Naive thymus-derived CD4-positive, alpha-beta T cell (primary cell): ENCODE data around the gene MTA2. TPM values are rescaled to one million over a fixed set of nuclear protein-coding genes. Genes with fewer than 3 reads are reported as not detected.

Experiments used
- ATAC-seq: fragments of 150-1000 bp; cut with Tn5 transposase; 2 replicates; pipeline ENCODE4 v1.10.0; 2021; ENCODE audit warnings: mild to moderate bottlenecking, moderate library complexity
- CTCF ChIA-PET: fragments of 350-600 bp; sonication (Branson Sonifier 250); formaldehyde crosslinking; loops from one replicate; lab custom pipeline; 2021; ENCODE audit warnings: antibody characterized with exemption; lab: Charles Lee
- POLR2A ChIA-PET: fragments of 350-600 bp; sonication (Branson Sonifier 250); formaldehyde crosslinking; loops from one replicate; lab custom pipeline; 2021; ENCODE audit warnings: antibody characterized with exemption, inconsistent platforms; lab: Charles Lee
- DNase-seq, 9 donors: peaks; one replicate each; pipeline versions ENCODE4 v3.0.0 to v3.0.0-alpha.2; 2020 to 2022; ENCODE audit warnings: mixed read lengths in 1 of 9
- H3K27ac ChIP-seq: one replicate; pipeline ENCODE4 v1.7.0; 2013; ENCODE audit warnings: mild to moderate bottlenecking, low read depth, low read length, moderate library complexity
- H3K27me3 ChIP-seq, 2 donors: one replicate each; pipeline ENCODE4 v1.7.0; 2013; ENCODE audit warnings: low read length in 2 of 2, mild to moderate bottlenecking in 2 of 2, moderate library complexity in 2 of 2; ENCODE audit not compliant: control insufficient read depth in 2 of 2, insufficient read depth in 2 of 2
- H3K36me3 ChIP-seq, 3 experiments: 1 replicate in 2 of 3; 2 replicates in 1 of 3; pipeline ENCODE4 v1.7.0; 2013; ENCODE audit warnings: low read length in 3 of 3, mild to moderate bottlenecking in 3 of 3, moderate library complexity in 1 of 3; ENCODE audit not compliant: insufficient read depth in 3 of 3, control insufficient read depth in 2 of 3
- H3K4me1 ChIP-seq, 2 donors: one replicate each; pipeline ENCODE4 v1.7.0; 2013; ENCODE audit warnings: low read length in 2 of 2, mild to moderate bottlenecking in 2 of 2, moderate library complexity in 1 of 2; ENCODE audit not compliant: control insufficient read depth in 2 of 2, insufficient read depth in 2 of 2
- H3K4me3 ChIP-seq: 2 replicates; pipeline ENCODE4 v1.7.0; 2013; ENCODE audit warnings: mild to moderate bottlenecking, low read length
- H3K9me3 ChIP-seq, 3 experiments: 1 replicate in 2 of 3; 2 replicates in 1 of 3; pipeline ENCODE4 v1.7.0; 2013; ENCODE audit warnings: low read length in 3 of 3; ENCODE audit not compliant: control insufficient read depth in 2 of 3
- H3K27ac Mint-ChIP-seq, 9 donors: one replicate each; pipeline ENCODE4 v1.8.0; 2020 to 2022; ENCODE audit warnings: mixed read lengths in 9 of 9, mild to moderate bottlenecking in 8 of 9, moderate library complexity in 5 of 9, inconsistent platforms in 2 of 9
- H3K27me3 Mint-ChIP-seq, 5 donors: one replicate each; pipeline ENCODE4 v1.8.0; 2021 to 2022; ENCODE audit warnings: mixed read lengths in 5 of 5, mild to moderate bottlenecking in 1 of 5
- H3K36me3 Mint-ChIP-seq, 5 donors: one replicate each; pipeline ENCODE4 v1.8.0; 2020 to 2022; ENCODE audit warnings: mixed read lengths in 5 of 5, mild to moderate bottlenecking in 3 of 5, inconsistent platforms in 1 of 5
- H3K4me1 Mint-ChIP-seq, 7 donors: one replicate each; pipeline ENCODE4 v1.8.0; 2020 to 2022; ENCODE audit warnings: mixed read lengths in 7 of 7, mild to moderate bottlenecking in 3 of 7, inconsistent platforms in 1 of 7
- H3K4me3 Mint-ChIP-seq, 10 donors: one replicate each; pipeline ENCODE4 v1.8.0; 2020 to 2022; ENCODE audit warnings: mild to moderate bottlenecking in 10 of 10, mixed read lengths in 10 of 10, moderate library complexity in 6 of 10, inconsistent platforms in 2 of 10
- H3K9me3 Mint-ChIP-seq, 11 donors: one replicate each; pipeline ENCODE4 v1.8.0; 2020 to 2022; ENCODE audit warnings: mixed read lengths in 11 of 11, mild to moderate bottlenecking in 4 of 11, inconsistent platforms in 1 of 11, moderate library complexity in 1 of 11
- intact Hi-C, 2 donors: fragments of 100-400 bp; cut with micrococcal nuclease; formaldehyde crosslinking; loops; one replicate each; pipeline ENCODE4 v1.15.1; 2023
- polyA plus RNA-seq, 2 donors: library from polyadenylated mRNA; unstranded; fragments of 300-500 nt; fragmentation: Illumina TruSeq; gene quantifications; one replicate each; pipeline ENCODE4 v1.2.3, GENCODE V29; 2021
- total RNA-seq, 6 experiments: library from RNA in 5 of 6; stranded (reverse) in 5 of 6; gene quantifications; 1 replicate in 5 of 6; 2 replicates in 1 of 6; pipeline ENCODE4 v1.2.3 and lab custom pipeline; 2021 to 2026

The MTA2 gene
- total and polyA plus RNA-seq, 7 experiments from 2014 or later: 25.6 to 238 (median 178) TPM

GRCh38 chr11:62647609-62648005 is 45.9 kb upstream of the MTA2 start:
- intact Hi-C loops: loop anchor here in 1 of 2 donors (2.0 kb wide), 4 partner anchors 17 to 55 kb away; partner anchors contain the start of genes C11orf98, CSKMT, EML3 and MTA2
- POLR2A ChIA-PET: interaction anchor here (0.7 to 21.6 kb wide), 10 partner anchors 12 to 60 kb away, joined by 3 to 332 read pairs (median 18); partner anchors contain the start of genes BSCL2, C11orf98, CSKMT and GNG3

GRCh38 chr11:62646825-62647608 is 45.4 kb upstream of the MTA2 start:
- Histone ChIP-seq H3K27me3 (no peaks in the 10 kb centered on the region), H3K36me3 (peaks cover 0 to 37% (median 4%) of the 10 kb centered on the region in 3 experiments), H3K4me1 (peaks cover 13 to 28% of the 10 kb centered on the region in 2 donors), H3K4me3 (peak overlapping the region; percentile 84), H3K27ac (peak overlapping the region; percentile 97), H3K9me3 (no peaks in the 10 kb centered on the region)
- peaks cover 0 to 21% (median 0%) of the 10 kb centered on the region in 5 donors for H3K36me3 Mint-ChIP-seq
- ATAC-seq (no peak), DNase-seq (no peak)
- H3K4me1 Mint-ChIP-seq: peaks cover 6 to 44% (median 36%) of the 10 kb centered on the region in 7 donors
- intact Hi-C loops: loop anchor here (1.0 to 2.0 kb wide), 11 partner anchors 18 to 80 kb away; partner anchors contain the start of genes C11orf98 (in 2 of the 2), CSKMT (in 2 of the 2), EML3 (in 2 of the 2) and HNRNPUL2 (in 2 of the 2)
- peak overlapping the region; percentile 94 to 99 (median 98) for H3K4me3 Mint-ChIP-seq
- POLR2A ChIA-PET: interaction anchor here (0.6 to 21.6 kb wide), 22 partner anchors 8 to 209 kb away, joined by 3 to 332 read pairs (median 6); partner anchors contain the start of genes B3GAT3, BSCL2, C11orf98 and CSKMT
- CTCF ChIA-PET: interaction anchor here (1.0 to 2.2 kb wide), 3 partner anchors 8 to 34 kb away, joined by 4 to 6 read pairs (median 5); partner anchors contain the start of genes EML3 and ROM1
- no peaks in the 10 kb centered on the region for H3K27me3 Mint-ChIP-seq
- H3K27ac Mint-ChIP-seq: peak overlapping the region; percentile 92 to 98 (median 96)
- H3K9me3 Mint-ChIP-seq: no peaks in the 10 kb centered on the region

More at GRCh38 chr11:62647609-62648005, 45.9 kb upstream of the MTA2 start:
- Histone ChIP-seq H3K4me3 (no peak overlapping the region), H3K27me3 (no peaks in the 10 kb centered on the region), H3K4me1 (peaks cover 18 to 33% of the 10 kb centered on the region in 2 donors), H3K9me3 (no peaks in the 10 kb centered on the region), H3K27ac (no peak overlapping the region), H3K36me3 (peaks cover 0 to 37% (median 4%) of the 10 kb centered on the region in 3 experiments)
- peaks cover 0 to 20% (median 0%) of the 10 kb centered on the region in 5 donors for H3K36me3 Mint-ChIP-seq
- H3K27me3 Mint-ChIP-seq: no peaks in the 10 kb centered on the region
- H3K9me3 Mint-ChIP-seq: no peaks in the 10 kb centered on the region
- DNase-seq (no peak), ATAC-seq (no peak)
- peak overlapping the region in 1 of 9 donors; percentile 48 for H3K27ac Mint-ChIP-seq
- H3K4me3 Mint-ChIP-seq: peak overlapping the region in 1 of 10 donors; percentile 12
- peaks cover 12 to 47% (median 42%) of the 10 kb centered on the region in 7 donors for H3K4me1 Mint-ChIP-seq
- CTCF ChIA-PET: interaction anchor here (0.8 to 2.2 kb wide), 4 partner anchors 10 to 58 kb away, joined by 3 to 6 read pairs (median 4); partner anchors contain the start of genes EML3 and ROM1

GRCh38 chr11:62645946-62646824 is 44.5 kb upstream of the MTA2 start, which contains the start of gene GANAB:
Gene GANAB (minus strand): TSS chr11:62646613. CDS start chr11:62646599, 14 bp downstream.
- Mint-ChIP-seq H3K27me3 (no peaks in the 10 kb centered on the region), H3K36me3 (peaks cover 0 to 21% (median 0%) of the 10 kb centered on the region in 5 donors), H3K27ac (peak within 1 kb of the TSS; percentile 92 to 98 (median 96)), H3K4me1 (peaks cover 6 to 44% (median 37%) of the 10 kb centered on the region in 7 donors), H3K4me3 (peak within 1 kb of the TSS; percentile 94 to 99 (median 98)), H3K9me3 (no peaks in the 10 kb centered on the region)
- ChIA-PET CTCF (interaction anchor here (0.7 to 1.0 kb wide), 3 partner anchors 9 to 23 kb away, joined by 3 to 4 read pairs (median 3); partner anchors contain the start of genes C11orf98 and CSKMT), POLR2A (interaction anchor here (0.6 to 21.6 kb wide), 27 partner anchors 9 to 1621 kb away, joined by 3 to 332 read pairs (median 5); partner anchors contain the start of genes B3GAT3, BSCL2, C11orf98 and CSKMT)
- intact Hi-C loops: loop anchor here (1.0 to 2.0 kb wide), 12 partner anchors 7 to 81 kb away; partner anchors contain the start of genes C11orf98 (in 2 of the 2), CSKMT (in 2 of the 2), EML3 (in 2 of the 2) and HNRNPUL2 (in 2 of the 2)
- Histone ChIP-seq H3K4me1 (peaks cover 6 to 25% of the 10 kb centered on the region in 2 donors), H3K9me3 (no peaks in the 10 kb centered on the region), H3K27me3 (no peaks in the 10 kb centered on the region), H3K36me3 (peaks cover 0 to 37% (median 4%) of the 10 kb centered on the region in 3 experiments), H3K27ac (peak within 1 kb of the TSS; percentile 97), H3K4me3 (peak within 1 kb of the TSS; percentile 84)
- peak; percentile 99 for ATAC-seq
- peak; percentile 89 to 99 (median 97) for DNase-seq

- ChIA-PET POLR2A (interaction anchor here (0.6 to 21.6 kb wide), 21 partner anchors 9 to 1622 kb away, joined by 3 to 332 read pairs (median 7); partner anchors contain the start of genes B3GAT3, BSCL2, C11orf98 and CSKMT), CTCF (interaction anchor here (0.7 to 0.8 kb wide), 3 partner anchors 19 to 211 kb away, joined by 3 read pairs; partner anchors contain the start of genes C11orf98 and CSKMT)
- H3K27me3 Mint-ChIP-seq: no peaks in the 10 kb centered on the region
- no peaks in the 10 kb centered on the region for H3K27me3 ChIP-seq
- peaks cover 0 to 37% (median 4%) of the 10 kb centered on the region in 3 experiments for H3K36me3 ChIP-seq
- peaks cover 6 to 30% of the 10 kb centered on the region in 2 donors for H3K4me1 ChIP-seq
- H3K4me3 Mint-ChIP-seq: peak overlapping the region; percentile 94 to 99 (median 98)
- H3K4me1 Mint-ChIP-seq: peaks cover 10 to 46% (median 40%) of the 10 kb centered on the region in 7 donors
- peaks cover 0 to 23% (median 4%) of the 10 kb centered on the region in 5 donors for H3K36me3 Mint-ChIP-seq
- ATAC-seq (no peak), DNase-seq (peak in 1 of 9 donors; percentile 23)
- no peaks in the 10 kb centered on the region for H3K9me3 ChIP-seq
- H3K9me3 Mint-ChIP-seq: peaks cover 0 to 2% (median 0%) of the 10 kb centered on the region in 11 donors
- peak overlapping the region; percentile 97 for H3K27ac ChIP-seq
- intact Hi-C loops: loop anchor here in 1 of 2 donors (1.0 kb wide), 1 partner anchor 8 kb away; the partner anchor contains the start of gene INTS5
- peak overlapping the region; percentile 84 for H3K4me3 ChIP-seq
- peak overlapping the region; percentile 92 to 98 (median 96) for H3K27ac Mint-ChIP-seq
These were observed 43.9 kb upstream of the MTA2 start for GRCh38 chr11:62645671-62645945.

- H3K36me3 ChIP-seq: peaks cover 4 to 33% (median 5%) of the 10 kb centered on the region in 3 experiments
- no peak for ATAC-seq
- ChIA-PET POLR2A (interaction anchor here (0.6 to 21.6 kb wide), 15 partner anchors 9 to 1627 kb away, joined by 3 to 332 read pairs (median 7); partner anchors contain the start of genes B3GAT3, BSCL2, C11orf98 and CSKMT), CTCF (interaction anchor here (0.6 kb wide), 1 partner anchor 102 kb away, joined by 3 read pairs; no protein-coding TSS in a partner anchor)
- intact Hi-C loops: no loop called here
- DNase-seq: no peak
- H3K27ac ChIP-seq: no peak overlapping the region
- Mint-ChIP-seq H3K4me3 (peak overlapping the region; percentile 7 to 99 (median 52)), H3K27me3 (no peaks in the 10 kb centered on the region), H3K9me3 (peaks cover 0 to 4% (median 0%) of the 10 kb centered on the region in 11 donors), H3K27ac (peak overlapping the region in 6 of 9 donors; percentile 42 to 75 (median 62)), H3K36me3 (peaks cover 4 to 28% (median 10%) of the 10 kb centered on the region in 5 donors), H3K4me1 (peaks cover 18 to 54% (median 45%) of the 10 kb centered on the region in 7 donors)
- H3K4me1 ChIP-seq: peaks cover 10 to 41% of the 10 kb centered on the region in 2 donors
- no peaks in the 10 kb centered on the region for H3K27me3 ChIP-seq
- H3K4me3 ChIP-seq: no peak overlapping the region
- H3K9me3 ChIP-seq: no peaks in the 10 kb centered on the region
These were observed 42.6 kb upstream of the MTA2 start for GRCh38 chr11:62644220-62644619.
